Smooth muscle cell (in vitro differentiated cells): ENCODE measurements around the gene FBXO2. TPM values are rescaled to one million over a fixed set of nuclear protein-coding genes. Genes with fewer than 3 reads are reported as not detected.

ENCODE experiments used
- DNase-seq: peaks from one replicate; lab custom pipeline; 2025; ENCODE audit not compliant: unreplicated experiment; lab: John Stamatoyannopoulos, UW
- H2AFZ ChIP-seq: fragments of 200-600 bp; sonication (generic); 2 replicates; pipeline ENCODE4 v1.6.0; 2016; ENCODE audit warnings: antibody characterized with exemption, low read depth, mild to moderate bottlenecking
- H3F3A ChIP-seq: fragments of 200-600 bp; sonication (generic); 2 replicates; pipeline ENCODE4 v1.6.0; 2017; ENCODE audit warnings: antibody characterized with exemption, low read depth
- H3K27ac ChIP-seq: fragments of 200-600 bp; sonication (generic); 2 replicates; pipeline ENCODE4 v1.5.1; 2016; ENCODE audit warnings: low read depth, mild to moderate bottlenecking
- H3K27me3 ChIP-seq: fragments of 200-600 bp; sonication (generic); 2 replicates; pipeline ENCODE4 v1.6.1; 2016; ENCODE audit warnings: low read depth, mild to moderate bottlenecking
- H3K36me3 ChIP-seq: fragments of 200-600 bp; sonication (generic); 2 replicates; pipeline ENCODE4 v1.5.1; 2016; ENCODE audit warnings: low read depth
- H3K4me1 ChIP-seq: fragments of 200-600 bp; sonication (generic); 2 replicates; pipeline ENCODE4 v1.5.1; 2016; ENCODE audit warnings: low read depth
- H3K4me2 ChIP-seq: fragments of 200-600 bp; sonication (generic); 2 replicates; pipeline ENCODE4 v1.6.0; 2016; ENCODE audit warnings: mild to moderate bottlenecking
- H3K4me3 ChIP-seq: fragments of 200-600 bp; sonication (generic); 2 replicates; pipeline ENCODE4 v1.5.1; 2016; ENCODE audit warnings: mild to moderate bottlenecking
- H3K79me2 ChIP-seq: fragments of 200-600 bp; sonication (generic); 2 replicates; pipeline ENCODE4 v1.6.0; 2016; ENCODE audit warnings: low read depth, mild to moderate bottlenecking
- H3K9ac ChIP-seq: fragments of 200-600 bp; sonication (generic); 2 replicates; pipeline ENCODE4 v1.6.0; 2016; ENCODE audit warnings: low read depth
- H3K9me3 ChIP-seq: fragments of 200-600 bp; sonication (generic); replicated peaks from 2 replicates; pipeline ENCODE4 v1.5.1; 2016; ENCODE audit warnings: low read depth
- H4K20me1 ChIP-seq: fragments of 200-600 bp; sonication (generic); 2 replicates; pipeline ENCODE4 v1.6.0; 2016; ENCODE audit warnings: low read depth
- CTCF ChIP-seq: fragments of 200-600 bp; sonication (generic); IDR thresholded peaks from 2 replicates; pipeline ENCODE4 v1.5.1; 2017; ENCODE audit warnings: borderline replicate concordance, mild to moderate bottlenecking, antibody characterized with exemption; ENCODE audit not compliant: insufficient read depth, poor library complexity, severe bottlenecking
- WGBS: methylation state at CpG from one replicate; pipeline ENCODE4 v1.1.7; 2016; ENCODE audit warnings: low lambda C conversion rate; 5-methylcytosine and 5-hydroxymethylcytosine counted together
- polyA plus RNA-seq: library from polyadenylated mRNA; unstranded; fragments of >200 nt; fragmentation: Nextera tagmentation; extraction: Ambion mirVana; gene quantifications from 2 replicates; pipeline ENCODE4 v1.2.1, GENCODE V29; 2016
- total RNA-seq: library from RNA; depleted of rRNA; stranded (reverse); fragments of >200 nt; gene quantifications from 2 replicates; pipeline ENCODE4 v1.2.3, GENCODE V29; 2014

Gene FBXO2
- total and polyA plus RNA-seq, 2 experiments from 2014 or later: 15.5 to 15.6 TPM

- Histone ChIP-seq H3K27me3 (peaks cover 24% of the 10 kb centered on the region), H3F3A (no peaks in the 10 kb centered on the region), H3K9ac (no peak overlapping the region), H3K4me2 (no peak overlapping the region), H3K4me1 (no peaks in the 10 kb centered on the region), H3K36me3 (no peaks in the 10 kb centered on the region), H3K27ac (no peak overlapping the region), H3K4me3 (no peak overlapping the region), H3K9me3 (no peaks in the 10 kb centered on the region), H3K79me2 (no peaks in the 10 kb centered on the region), H2AFZ (no peak overlapping the region), H4K20me1 (no peaks in the 10 kb centered on the region)
- 41% methylated on average over 19 of the region's 30 CpGs for WGBS
- no peak for TF ChIP-seq CTCF
- DNase-seq: no peak
Observed at GRCh38 chr1:11648732-11649158, 5.5 kb downstream of the FBXO2 start.

- no peak overlapping the region for H2AFZ ChIP-seq
- H3K36me3 ChIP-seq: no peaks in the 10 kb centered on the region
- H4K20me1 ChIP-seq: no peaks in the 10 kb centered on the region
- WGBS: 91% methylated on average over 6 of the region's 6 CpGs
- no peak overlapping the region for H3K4me2 ChIP-seq
- H3K27me3 ChIP-seq: peaks cover 24% of the 10 kb centered on the region
- no peaks in the 10 kb centered on the region for H3K79me2 ChIP-seq
- no peaks in the 10 kb centered on the region for H3F3A ChIP-seq
- DNase-seq: no peak
- H3K27ac ChIP-seq: no peak overlapping the region
- no peak overlapping the region for H3K9ac ChIP-seq
- TF ChIP-seq CTCF: no peak
- H3K4me1 ChIP-seq: no peaks in the 10 kb centered on the region
- H3K9me3 ChIP-seq: no peaks in the 10 kb centered on the region
- H3K4me3 ChIP-seq: no peak overlapping the region
Observed at GRCh38 chr1:11648039-11648438, 6.2 kb downstream of the FBXO2 start.

GRCh38 chr1:11647333-11647732 lies 6.9 kb downstream of the FBXO2 start:
- H3K9me3 ChIP-seq: no peaks in the 10 kb centered on the region
- no peak for DNase-seq
- no peak overlapping the region for H3K27ac ChIP-seq
- no peak for TF ChIP-seq CTCF
- no peaks in the 10 kb centered on the region for H3K79me2 ChIP-seq
- no peak overlapping the region for H3K4me3 ChIP-seq
- 91% methylated on average over 7 of the region's 7 CpGs for WGBS
- H3K4me2 ChIP-seq: no peak overlapping the region
- no peak overlapping the region for H3K9ac ChIP-seq
- no peaks in the 10 kb centered on the region for H4K20me1 ChIP-seq
- peaks cover 24% of the 10 kb centered on the region for H3K27me3 ChIP-seq
- H2AFZ ChIP-seq: no peak overlapping the region
- no peaks in the 10 kb centered on the region for H3F3A ChIP-seq
- no peaks in the 10 kb centered on the region for H3K4me1 ChIP-seq
- no peaks in the 10 kb centered on the region for H3K36me3 ChIP-seq

- 91% methylated on average over 9 of the region's 9 CpGs for WGBS
Observed at GRCh38 chr1:11646317-11646716, 7.9 kb downstream of the FBXO2 start.

More at GRCh38 chr1:11646317-11646716, 7.9 kb downstream of the FBXO2 start:
- peaks cover 22% of the 10 kb centered on the region for H3K27me3 ChIP-seq
- H3F3A ChIP-seq: no peaks in the 10 kb centered on the region
- H3K4me3 ChIP-seq: no peak overlapping the region
- no peaks in the 10 kb centered on the region for H4K20me1 ChIP-seq
- H3K4me2 ChIP-seq: no peak overlapping the region
- no peak for DNase-seq
- H2AFZ ChIP-seq: no peak overlapping the region
- H3K79me2 ChIP-seq: no peaks in the 10 kb centered on the region
- H3K27ac ChIP-seq: no peak overlapping the region
- no peak for TF ChIP-seq CTCF
- H3K9me3 ChIP-seq: no peaks in the 10 kb centered on the region
- H3K4me1 ChIP-seq: no peaks in the 10 kb centered on the region
- H3K9ac ChIP-seq: no peak overlapping the region
- no peaks in the 10 kb centered on the region for H3K36me3 ChIP-seq
